ENCODE results near the gene SIK2. TPM values are rescaled to one million over a fixed set of nuclear protein-coding genes. Genes with fewer than 3 reads are reported as not detected.
A peak's percentile ranks its signal among the peaks of the same experiment; 100 is the strongest.

The SIK2 gene
- total and polyA plus RNA-seq, 2 donors: 4.5 to 5.3 TPM

- no peaks in the 10 kb centered on the region for H3K4me1 ChIP-seq (ENCODE audit: control insufficient read depth in 2 of 2, insufficient read depth in 2 of 2, low read length in 2 of 2)
- H3K9me3 ChIP-seq (ENCODE audit: control insufficient read depth in 2 of 2, insufficient read depth in 1 of 2, low read length in 1 of 2): no peaks in the 10 kb centered on the region
- no peak overlapping the region for H3K27ac ChIP-seq (ENCODE audit: low read depth in 1 of 2, low read length in 1 of 2)
- H3K27me3 ChIP-seq (ENCODE audit: control insufficient read depth in 2 of 2, insufficient read depth in 1 of 2, low read length in 1 of 2): no peaks in the 10 kb centered on the region
- no peak for DNase-seq (ENCODE audit: low read depth in 6 of 9, low spot score in 9 of 9)
- WGBS: 97% methylated on average over 1 of the region's 1 CpG
- peaks cover 5 to 21% of the 10 kb centered on the region in 2 donors for H3K36me3 ChIP-seq (ENCODE audit: control insufficient read depth in 2 of 2, insufficient read depth in 2 of 2, low read length in 1 of 2)
- no peak overlapping the region for H3K4me3 ChIP-seq (ENCODE audit: low read length in 2 of 2)
These were observed 25.3 kb downstream of the SIK2 start for GRCh38 chr11:111627591-111627990.

- Histone ChIP-seq H3K9me3 (ENCODE audit: control insufficient read depth in 2 of 2, insufficient read depth in 1 of 2, low read length in 1 of 2) (no peaks in the 10 kb centered on the region), H3K27ac (ENCODE audit: low read depth in 1 of 2, low read length in 1 of 2) (no peak overlapping the region), H3K4me1 (ENCODE audit: control insufficient read depth in 2 of 2, insufficient read depth in 2 of 2, low read length in 2 of 2) (no peaks in the 10 kb centered on the region), H3K4me3 (ENCODE audit: low read length in 2 of 2) (no peak overlapping the region), H3K36me3 (ENCODE audit: control insufficient read depth in 2 of 2, insufficient read depth in 2 of 2, low read length in 1 of 2) (peaks cover 0 to 12% of the 10 kb centered on the region in 2 donors), H3K27me3 (ENCODE audit: control insufficient read depth in 2 of 2, insufficient read depth in 1 of 2, low read length in 1 of 2) (no peaks in the 10 kb centered on the region)
- DNase-seq (ENCODE audit: low read depth in 6 of 9, low spot score in 9 of 9): no peak
- WGBS: 91% methylated on average over 2 of the region's 2 CpGs
These were observed 27.2 kb downstream of the SIK2 start for GRCh38 chr11:111629499-111629898.

GRCh38 chr11:111631024-111631665, 28.9 kb downstream of the SIK2 start:
- H3K27ac ChIP-seq (ENCODE audit: low read depth in 1 of 2, low read length in 1 of 2): no peak overlapping the region
- H3K4me1 ChIP-seq (ENCODE audit: control insufficient read depth in 2 of 2, insufficient read depth in 2 of 2, low read length in 2 of 2): no peaks in the 10 kb centered on the region

GRCh38 chr11:111631666-111632039, 29.4 kb downstream of the SIK2 start:
- Histone ChIP-seq H3K4me1 (ENCODE audit: control insufficient read depth in 2 of 2, insufficient read depth in 2 of 2, low read length in 2 of 2) (no peaks in the 10 kb centered on the region), H3K27ac (ENCODE audit: low read depth in 1 of 2, low read length in 1 of 2) (no peak overlapping the region)
- 83% methylated on average over 3 of the region's 3 CpGs for WGBS

More at GRCh38 chr11:111631024-111631665, 28.9 kb downstream of the SIK2 start:
- no peak overlapping the region for H3K4me3 ChIP-seq (ENCODE audit: low read length in 2 of 2)
- no peaks in the 10 kb centered on the region for H3K9me3 ChIP-seq (ENCODE audit: control insufficient read depth in 2 of 2, insufficient read depth in 1 of 2, low read length in 1 of 2)
- DNase-seq (ENCODE audit: low read depth in 6 of 9, low spot score in 9 of 9): no peak
- no peaks in the 10 kb centered on the region for H3K27me3 ChIP-seq (ENCODE audit: control insufficient read depth in 2 of 2, insufficient read depth in 1 of 2, low read length in 1 of 2)
- H3K36me3 ChIP-seq (ENCODE audit: control insufficient read depth in 2 of 2, insufficient read depth in 2 of 2, low read length in 1 of 2): peaks cover 0 to 7% of the 10 kb centered on the region in 2 donors

GRCh38 chr11:111632516-111633220, 30.4 kb downstream of the SIK2 start:
- DNase-seq (ENCODE audit: low read depth in 6 of 9, low spot score in 9 of 9): no peak
- no peaks in the 10 kb centered on the region for H3K9me3 ChIP-seq (ENCODE audit: control insufficient read depth in 2 of 2, insufficient read depth in 1 of 2, low read length in 1 of 2)
- H3K27ac ChIP-seq (ENCODE audit: low read depth in 1 of 2, low read length in 1 of 2): no peak overlapping the region
- H3K36me3 ChIP-seq (ENCODE audit: control insufficient read depth in 2 of 2, insufficient read depth in 2 of 2, low read length in 1 of 2): peaks cover 0 to 7% of the 10 kb centered on the region in 2 donors
- no peak overlapping the region for H3K4me3 ChIP-seq (ENCODE audit: low read length in 2 of 2)
- no peaks in the 10 kb centered on the region for H3K27me3 ChIP-seq (ENCODE audit: control insufficient read depth in 2 of 2, insufficient read depth in 1 of 2, low read length in 1 of 2)
- no peaks in the 10 kb centered on the region for H3K4me1 ChIP-seq (ENCODE audit: control insufficient read depth in 2 of 2, insufficient read depth in 2 of 2, low read length in 2 of 2)
- 97% methylated on average over 4 of the region's 4 CpGs for WGBS

More at GRCh38 chr11:111631666-111632039, 29.4 kb downstream of the SIK2 start:
- H3K27me3 ChIP-seq (ENCODE audit: control insufficient read depth in 2 of 2, insufficient read depth in 1 of 2, low read length in 1 of 2): no peaks in the 10 kb centered on the region
- H3K36me3 ChIP-seq (ENCODE audit: control insufficient read depth in 2 of 2, insufficient read depth in 2 of 2, low read length in 1 of 2): peaks cover 0 to 7% of the 10 kb centered on the region in 2 donors
- DNase-seq (ENCODE audit: low read depth in 6 of 9, low spot score in 9 of 9): no peak
- no peak overlapping the region for H3K4me3 ChIP-seq (ENCODE audit: low read length in 2 of 2)
- H3K9me3 ChIP-seq (ENCODE audit: control insufficient read depth in 2 of 2, insufficient read depth in 1 of 2, low read length in 1 of 2): no peaks in the 10 kb centered on the region

- H3K4me1 ChIP-seq (ENCODE audit: control insufficient read depth in 2 of 2, insufficient read depth in 2 of 2, low read length in 2 of 2): no peaks in the 10 kb centered on the region
- H3K27me3 ChIP-seq (ENCODE audit: control insufficient read depth in 2 of 2, insufficient read depth in 1 of 2, low read length in 1 of 2): no peaks in the 10 kb centered on the region
- H3K9me3 ChIP-seq (ENCODE audit: control insufficient read depth in 2 of 2, insufficient read depth in 1 of 2, low read length in 1 of 2): no peaks in the 10 kb centered on the region
- peaks cover 0 to 7% of the 10 kb centered on the region in 2 donors for H3K36me3 ChIP-seq (ENCODE audit: control insufficient read depth in 2 of 2, insufficient read depth in 2 of 2, low read length in 1 of 2)
- H3K4me3 ChIP-seq (ENCODE audit: low read length in 2 of 2): no peak overlapping the region
- no peak for DNase-seq (ENCODE audit: low read depth in 6 of 9, low spot score in 9 of 9)
- no peak overlapping the region for H3K27ac ChIP-seq (ENCODE audit: low read depth in 1 of 2, low read length in 1 of 2)
- 97% methylated on average over 3 of the region's 3 CpGs for WGBS
These were observed 31.0 kb downstream of the SIK2 start for GRCh38 chr11:111633248-111633647.

GRCh38 chr11:111633756-111634362, 31.6 kb downstream of the SIK2 start:
- DNase-seq (ENCODE audit: low read depth in 6 of 9, low spot score in 9 of 9): no peak
- H3K9me3 ChIP-seq (ENCODE audit: control insufficient read depth in 2 of 2, insufficient read depth in 1 of 2, low read length in 1 of 2): no peaks in the 10 kb centered on the region
- H3K4me3 ChIP-seq (ENCODE audit: low read length in 2 of 2): no peak overlapping the region
- no peaks in the 10 kb centered on the region for H3K27me3 ChIP-seq (ENCODE audit: control insufficient read depth in 2 of 2, insufficient read depth in 1 of 2, low read length in 1 of 2)
- no peak overlapping the region for H3K27ac ChIP-seq (ENCODE audit: low read depth in 1 of 2, low read length in 1 of 2)
- WGBS: 61% methylated on average over 3 of the region's 3 CpGs
- peaks cover 0 to 4% of the 10 kb centered on the region in 2 donors for H3K36me3 ChIP-seq (ENCODE audit: control insufficient read depth in 2 of 2, insufficient read depth in 2 of 2, low read length in 1 of 2)
- H3K4me1 ChIP-seq (ENCODE audit: control insufficient read depth in 2 of 2, insufficient read depth in 2 of 2, low read length in 2 of 2): no peaks in the 10 kb centered on the region

GRCh38 chr11:111634981-111635705, 32.9 kb downstream of the SIK2 start:
- Histone ChIP-seq H3K4me3 (ENCODE audit: low read length in 2 of 2) (no peak overlapping the region), H3K27ac (ENCODE audit: low read depth in 1 of 2, low read length in 1 of 2) (no peak overlapping the region), H3K4me1 (ENCODE audit: control insufficient read depth in 2 of 2, insufficient read depth in 2 of 2, low read length in 2 of 2) (no peaks in the 10 kb centered on the region), H3K9me3 (ENCODE audit: control insufficient read depth in 2 of 2, insufficient read depth in 1 of 2, low read length in 1 of 2) (no peaks in the 10 kb centered on the region), H3K27me3 (ENCODE audit: control insufficient read depth in 2 of 2, insufficient read depth in 1 of 2, low read length in 1 of 2) (no peaks in the 10 kb centered on the region), H3K36me3 (ENCODE audit: control insufficient read depth in 2 of 2, insufficient read depth in 2 of 2, low read length in 1 of 2) (peaks cover 0 to 6% of the 10 kb centered on the region in 2 donors)
- DNase-seq (ENCODE audit: low read depth in 6 of 9, low spot score in 9 of 9): no peak
- WGBS: 75% methylated on average over 5 of the region's 5 CpGs

- H3K27ac ChIP-seq (ENCODE audit: low read depth in 1 of 2, low read length in 1 of 2): peak overlapping the region in 1 of 2 donors; percentile 36
- no peak for DNase-seq (ENCODE audit: low read depth in 6 of 9, low spot score in 9 of 9)
- H3K4me1 ChIP-seq (ENCODE audit: control insufficient read depth in 2 of 2, insufficient read depth in 2 of 2, low read length in 2 of 2): no peaks in the 10 kb centered on the region
These were observed 33.4 kb downstream of the SIK2 start for GRCh38 chr11:111635706-111636045.

More at GRCh38 chr11:111635706-111636045, 33.4 kb downstream of the SIK2 start:
- H3K27me3 ChIP-seq (ENCODE audit: control insufficient read depth in 2 of 2, insufficient read depth in 1 of 2, low read length in 1 of 2): no peaks in the 10 kb centered on the region
- WGBS: 89% methylated on average over 1 of the region's 1 CpG
- peaks cover 0 to 6% of the 10 kb centered on the region in 2 donors for H3K36me3 ChIP-seq (ENCODE audit: control insufficient read depth in 2 of 2, insufficient read depth in 2 of 2, low read length in 1 of 2)
- H3K4me3 ChIP-seq (ENCODE audit: low read length in 2 of 2): no peak overlapping the region
- no peaks in the 10 kb centered on the region for H3K9me3 ChIP-seq (ENCODE audit: control insufficient read depth in 2 of 2, insufficient read depth in 1 of 2, low read length in 1 of 2)
